ENCODE measurements around the gene FGD4. TPM values are rescaled to one million over a fixed set of nuclear protein-coding genes. Genes with fewer than 3 reads are reported as not detected.

Gene FGD4
- 40.5 TPM for total RNA-seq

DNA sequence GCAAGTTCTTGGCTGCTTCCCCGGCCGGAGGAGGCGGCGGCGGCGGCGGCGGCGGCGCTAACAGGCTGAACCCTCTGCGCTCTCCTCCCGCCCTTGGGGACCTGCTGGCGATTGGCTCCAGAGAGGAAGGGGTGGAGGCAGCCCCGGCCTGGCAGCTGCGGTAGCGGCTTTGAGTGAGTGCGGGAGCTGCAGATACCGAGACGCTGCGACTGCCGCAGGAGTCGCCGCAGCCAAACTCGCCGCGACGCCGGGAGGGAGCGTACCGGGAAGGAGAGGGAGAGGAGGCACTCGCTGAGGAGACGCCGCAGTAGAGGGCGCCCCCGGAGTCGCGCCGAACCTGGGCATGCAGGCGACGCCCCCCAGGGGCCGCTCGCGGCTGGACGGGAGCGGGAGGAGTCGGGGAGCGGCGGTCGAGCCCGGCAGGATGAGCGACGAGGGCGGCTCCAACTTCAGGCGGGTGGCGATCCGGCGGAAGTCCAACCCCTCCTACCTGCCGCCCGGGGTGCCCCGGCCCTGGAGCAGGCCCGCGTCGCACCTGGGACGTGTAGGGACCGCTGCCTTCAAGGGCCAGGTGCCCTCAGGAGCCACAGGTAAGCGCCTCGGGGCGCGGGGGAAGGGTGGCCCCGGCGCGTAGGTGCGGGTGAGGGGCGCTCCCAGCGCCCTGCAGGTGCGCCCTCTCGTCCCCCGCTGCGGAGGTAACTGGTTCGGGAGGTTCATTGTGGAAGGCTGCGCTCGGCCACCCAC lies at the start of gene FGD4:
FGD4 (plus strand) TSS at position 189 of the 744 bp plus-strand sequence.

DNA sequence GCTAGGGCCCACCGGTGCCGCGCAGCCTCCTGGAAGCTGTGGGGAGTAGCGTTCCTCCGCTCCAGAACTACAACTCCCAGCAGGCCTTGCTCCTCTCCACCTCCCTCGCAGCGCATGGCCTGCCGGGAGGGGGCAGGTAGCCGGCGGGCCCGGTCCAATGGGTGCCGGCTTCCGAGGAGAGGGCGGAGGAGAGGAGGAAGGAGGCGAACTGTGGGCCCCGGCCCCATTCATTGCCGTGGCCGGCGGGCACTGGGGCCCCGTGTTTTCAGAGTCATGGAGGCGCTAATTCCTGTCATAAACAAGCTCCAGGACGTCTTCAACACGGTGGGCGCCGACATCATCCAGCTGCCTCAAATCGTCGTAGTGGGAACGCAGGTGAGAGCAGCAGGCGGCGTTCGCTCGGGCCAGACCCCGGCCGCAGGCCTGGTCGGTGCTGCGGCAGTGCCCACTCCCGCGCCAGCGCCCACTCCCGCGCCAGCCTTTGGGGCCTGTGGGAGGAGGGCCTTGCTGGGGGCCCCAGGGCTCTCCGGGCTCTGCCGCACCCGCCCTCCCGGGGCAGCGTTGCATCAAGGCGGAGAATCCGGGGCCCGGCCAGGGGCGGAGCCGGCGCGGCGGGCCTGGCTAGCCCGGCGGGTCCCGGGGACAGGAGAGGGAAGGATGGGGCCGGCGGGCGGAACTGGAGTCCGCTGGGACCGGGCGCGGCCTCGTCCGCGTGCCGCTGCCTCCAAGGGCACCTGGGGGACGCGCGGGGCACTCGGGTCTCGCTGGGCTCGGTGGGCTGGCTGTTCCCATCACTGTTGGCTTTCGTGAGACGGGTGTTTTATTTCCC lies 279.9 kb downstream of the FGD4 start, which contains the start of gene DNM1L:
DNM1L (plus strand) TSS at position 211 of the 829 bp plus-strand sequence; CDS start at position 274, 63 bp downstream.

Small RNA genes within 50 kb of the gene (small RNA-seq; reads per million reads assigned to genes)
- gene RF00019 (ENCODE audit: low replicate concordance) (not detected), gene RNU6-494P (ENCODE audit: low replicate concordance) (not detected)
